B cell (primary cell): ENCODE results near the gene GRIK5. TPM values are rescaled to one million over a fixed set of nuclear protein-coding genes. Genes with fewer than 3 reads are reported as not detected.

Experiments used
- ATAC-seq: fragments of 200-7000 bp; cut with Tn5 transposase; one replicate; pipeline ENCODE4 v1.10.0; 2021; ENCODE audit warnings: low read depth, mild to moderate bottlenecking, moderate number of reproducible peaks, moderate library complexity
- CTCF ChIA-PET: fragments of 350-600 bp; sonication (Branson Sonifier 250); formaldehyde crosslinking; loops from one replicate; lab custom pipeline; 2021; ENCODE audit warnings: antibody characterized with exemption, inconsistent platforms; lab: Charles Lee
- POLR2A ChIA-PET: fragments of 350-600 bp; sonication (Branson Sonifier 250); formaldehyde crosslinking; loops from one replicate; lab custom pipeline; 2021; ENCODE audit warnings: antibody characterized with exemption; lab: Charles Lee
- DNase-seq: peaks from one replicate; pipeline ENCODE4 v3.0.0; 2013
- H2AFZ ChIP-seq: 2 replicates; pipeline ENCODE4 v1.6.1; 2012; ENCODE audit warnings: mild to moderate bottlenecking, low read depth, low read length; ENCODE audit not compliant: insufficient read depth, poor library complexity, severe bottlenecking
- H3K27ac ChIP-seq, 2 donors: 1 replicate in 1 of 2; 2 replicates in 1 of 2; pipeline ENCODE4 v1.5.1; 2012 to 2013; ENCODE audit warnings: low read length in 2 of 2, mild to moderate bottlenecking in 2 of 2, moderate library complexity in 1 of 2
- H3K27me3 ChIP-seq, 4 experiments: fragments of 200-600 bp in 1 of 4; sonication (generic) in 1 of 4; replicated peaks in 1 of 4; 1 replicate in 2 of 4; 2 replicates in 2 of 4; pipeline versions ENCODE4 v1.6.1 to v1.7.0; 2013 to 2016; ENCODE audit warnings: low read length in 3 of 4, mild to moderate bottlenecking in 2 of 4, mixed read lengths in 1 of 4, moderate library complexity in 1 of 4; ENCODE audit not compliant: insufficient read depth in 4 of 4, control insufficient read depth in 3 of 4; ENCODE audit errors: control extremely low read depth in 1 of 4
- H3K36me3 ChIP-seq, 2 experiments: replicated peaks in 1 of 2; 1 replicate in 1 of 2; 2 replicates in 1 of 2; pipeline versions ENCODE4 v1.6.1 to v1.7.1; 2013; ENCODE audit warnings: low read length in 1 of 2; ENCODE audit not compliant: insufficient read depth in 2 of 2, control insufficient read depth in 1 of 2; ENCODE audit errors: control extremely low read depth in 1 of 2, extremely low read depth in 1 of 2
- H3K4me1 ChIP-seq, 2 donors: fragments of 200-600 bp in 1 of 2; sonication (generic) in 1 of 2; 1 replicate in 1 of 2; 2 replicates in 1 of 2; pipeline versions ENCODE4 v1.5.1 to v1.6.1; 2013 to 2017; ENCODE audit warnings: low read length in 2 of 2; ENCODE audit not compliant: control insufficient read depth in 2 of 2, insufficient read depth in 2 of 2
- H3K4me2 ChIP-seq: replicated peaks from 2 replicates; pipeline ENCODE3; 2012; ENCODE audit warnings: mild to moderate bottlenecking, low read depth, low read length; ENCODE audit not compliant: poor library complexity, severe bottlenecking
- H3K4me3 ChIP-seq, 5 experiments: fragments of 200-600 bp in 1 of 5; sonication (generic) in 1 of 5; 1 replicate in 3 of 5; 2 replicates in 2 of 5; pipeline versions ENCODE4 v1.5.1 to v1.7.0; 2011 to 2016; ENCODE audit warnings: low read length in 4 of 5, mild to moderate bottlenecking in 4 of 5, low read depth in 2 of 5, control low read depth in 1 of 5, moderate library complexity in 1 of 5; ENCODE audit not compliant: insufficient read depth in 1 of 5; ENCODE audit errors: control extremely low read depth in 1 of 5, extremely low read depth in 1 of 5
- H3K79me2 ChIP-seq: fragments of 200-600 bp; sonication (generic); one replicate; pipeline ENCODE4 v1.6.0; 2016; ENCODE audit warnings: low read length; ENCODE audit not compliant: control insufficient read depth, insufficient read depth
- H3K9ac ChIP-seq: fragments of 200-600 bp; sonication (generic); 2 replicates; pipeline ENCODE4 v1.6.1; 2017; ENCODE audit warnings: mild to moderate bottlenecking, low read length, moderate library complexity
- H3K9me3 ChIP-seq, 3 donors: one replicate each; pipeline versions ENCODE4 v1.6.1 to v1.7.1; 2013; ENCODE audit warnings: low read length in 2 of 3; ENCODE audit not compliant: control insufficient read depth in 2 of 3, insufficient read depth in 1 of 3; ENCODE audit errors: control extremely low read depth in 1 of 3
- H4K20me1 ChIP-seq: 2 replicates; pipeline ENCODE4 v1.6.0; 2012; ENCODE audit warnings: mild to moderate bottlenecking, low read length; ENCODE audit not compliant: insufficient read depth, control insufficient read depth, poor library complexity, severe bottlenecking
- H3K27ac Mint-ChIP-seq: one replicate; pipeline ENCODE4 v1.8.0; 2021; ENCODE audit warnings: mixed read lengths
- H3K27me3 Mint-ChIP-seq: one replicate; pipeline ENCODE4 v1.8.0; 2021; ENCODE audit warnings: mixed read lengths
- H3K4me1 Mint-ChIP-seq: one replicate; pipeline ENCODE4 v1.8.0; 2021; ENCODE audit warnings: mixed read lengths
- H3K4me3 Mint-ChIP-seq: one replicate; pipeline ENCODE4 v1.8.0; 2021; ENCODE audit warnings: mixed read lengths
- H3K9me3 Mint-ChIP-seq: one replicate; pipeline ENCODE4 v1.8.0; 2022; ENCODE audit warnings: mixed read lengths; ENCODE audit not compliant: insufficient read depth
- CTCF ChIP-seq: fragments of 200-600 bp; IDR thresholded peaks from one replicate; pipeline ENCODE4 v1.8.0; 2022; ENCODE audit warnings: antibody characterized with exemption, mild to moderate bottlenecking
- EZH2 ChIP-seq: IDR thresholded peaks from 2 replicates; pipeline ENCODE4 v1.6.1; 2012; ENCODE audit warnings: borderline replicate concordance, low read depth, mild to moderate bottlenecking, moderate library complexity, low read length; ENCODE audit not compliant: insufficient read depth, poor library complexity, severe bottlenecking
- WGBS: methylation state at CpG from one replicate; pipeline ENCODE4 v1.1.5; 2013; ENCODE audit warnings: missing lambda C conversion rate; ENCODE audit not compliant: insufficient coverage; 5-methylcytosine and 5-hydroxymethylcytosine counted together
- intact Hi-C: fragments of 100-400 bp; cut with micrococcal nuclease; formaldehyde crosslinking; loops from one replicate; pipeline ENCODE4 v1.10.0; 2022
- polyA plus RNA-seq: library from polyadenylated mRNA; depleted of rRNA; stranded (reverse); fragments of >200 nt; gene quantifications from 2 replicates; pipeline ENCODE4 v1.2.3, GENCODE V29; 2012
- total RNA-seq, 2 donors: library from RNA; stranded (reverse); fragments of 120-200 nt in 1 of 2; gene quantifications; 1 replicate in 1 of 2; 2 replicates in 1 of 2; pipeline versions ENCODE4 v1.2.3 to v1.2.4, GENCODE V29; 2013 to 2022

The GRIK5 gene
- total and polyA plus RNA-seq, 2 donors (not counting 1 experiment from before 2014, with no cell fraction given): 0.09 to 0.27 TPM

GRCh38 chr19:42053037-42053935, 16.7 kb downstream of the GRIK5 start:
- H3K4me1 ChIP-seq: peaks cover 0 to 4% of the 10 kb centered on the region in 2 donors
- no peaks in the 10 kb centered on the region for H3K36me3 ChIP-seq
- ChIA-PET CTCF (interaction anchor here (1.2 to 2.2 kb wide), 2 partner anchors 18 to 24 kb away, joined by 3 to 5 read pairs; no protein-coding TSS in a partner anchor), POLR2A (interaction anchor here (0.6 kb wide), 1 partner anchor 789 kb away, joined by 4 read pairs; the partner anchor contains the start of gene HNRNPUL1)
- no peaks in the 10 kb centered on the region for H4K20me1 ChIP-seq
- H3K79me2 ChIP-seq: no peaks in the 10 kb centered on the region
- no peak overlapping the region for H3K4me2 ChIP-seq
- H2AFZ ChIP-seq: no peak overlapping the region
- DNase-seq: no peak
- no peak overlapping the region for H3K9ac ChIP-seq
- TF ChIP-seq CTCF: no peak
- TF ChIP-seq EZH2: no peak
- Mint-ChIP-seq H3K4me1 (peaks cover 7% of the 10 kb centered on the region), H3K27me3 (peaks cover 4% of the 10 kb centered on the region), H3K27ac (no peak overlapping the region), H3K4me3 (no peak overlapping the region), H3K9me3 (no peaks in the 10 kb centered on the region)
- H3K9me3 ChIP-seq: no peaks in the 10 kb centered on the region
- H3K27ac ChIP-seq: no peak overlapping the region
- ATAC-seq: no peak
- 92% methylated on average over 12 of the region's 17 CpGs for WGBS
- H3K27me3 ChIP-seq: no peaks in the 10 kb centered on the region
- no peak overlapping the region for H3K4me3 ChIP-seq
- intact Hi-C loops: no loop called here
